GM12873 (cell line): ENCODE data around the gene CDH13.

Source experiments
- TF ChIP-seq, protein P1 (sequence below): IDR thresholded peaks from 2 replicates; pipeline ENCODE4 v1.5.1; 2012; ENCODE audit warnings: low read depth, mild to moderate bottlenecking, moderate library complexity, low read length, control low read depth; ENCODE audit not compliant: insufficient read depth; ENCODE audit errors: missing control alignments

CDH13 gene

DNA sequence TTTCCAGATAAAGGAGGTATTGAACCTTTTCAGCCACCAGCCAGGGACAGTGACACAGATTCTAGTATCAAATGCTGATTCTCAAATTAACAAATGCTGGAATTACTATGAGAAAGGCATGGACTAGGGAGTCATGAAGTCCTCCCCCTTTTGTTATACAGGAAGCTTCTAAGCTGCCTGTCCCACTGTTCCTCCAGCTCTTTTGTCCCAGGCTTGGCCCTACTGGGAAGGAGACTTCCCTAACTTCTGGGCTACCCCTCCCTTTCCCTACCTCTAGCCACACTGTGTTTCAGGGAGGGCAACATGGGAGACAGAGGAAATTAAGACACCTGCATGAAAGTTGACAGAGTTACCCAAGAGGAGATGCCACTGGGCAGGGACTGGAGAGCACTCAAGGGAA, 192.5 kb downstream of the CDH13 start:
- TF ChIP-seq, protein P1, sequence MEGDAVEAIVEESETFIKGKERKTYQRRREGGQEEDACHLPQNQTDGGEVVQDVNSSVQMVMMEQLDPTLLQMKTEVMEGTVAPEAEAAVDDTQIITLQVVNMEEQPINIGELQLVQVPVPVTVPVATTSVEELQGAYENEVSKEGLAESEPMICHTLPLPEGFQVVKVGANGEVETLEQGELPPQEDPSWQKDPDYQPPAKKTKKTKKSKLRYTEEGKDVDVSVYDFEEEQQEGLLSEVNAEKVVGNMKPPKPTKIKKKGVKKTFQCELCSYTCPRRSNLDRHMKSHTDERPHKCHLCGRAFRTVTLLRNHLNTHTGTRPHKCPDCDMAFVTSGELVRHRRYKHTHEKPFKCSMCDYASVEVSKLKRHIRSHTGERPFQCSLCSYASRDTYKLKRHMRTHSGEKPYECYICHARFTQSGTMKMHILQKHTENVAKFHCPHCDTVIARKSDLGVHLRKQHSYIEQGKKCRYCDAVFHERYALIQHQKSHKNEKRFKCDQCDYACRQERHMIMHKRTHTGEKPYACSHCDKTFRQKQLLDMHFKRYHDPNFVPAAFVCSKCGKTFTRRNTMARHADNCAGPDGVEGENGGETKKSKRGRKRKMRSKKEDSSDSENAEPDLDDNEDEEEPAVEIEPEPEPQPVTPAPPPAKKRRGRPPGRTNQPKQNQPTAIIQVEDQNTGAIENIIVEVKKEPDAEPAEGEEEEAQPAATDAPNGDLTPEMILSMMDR = no peak

DNA sequence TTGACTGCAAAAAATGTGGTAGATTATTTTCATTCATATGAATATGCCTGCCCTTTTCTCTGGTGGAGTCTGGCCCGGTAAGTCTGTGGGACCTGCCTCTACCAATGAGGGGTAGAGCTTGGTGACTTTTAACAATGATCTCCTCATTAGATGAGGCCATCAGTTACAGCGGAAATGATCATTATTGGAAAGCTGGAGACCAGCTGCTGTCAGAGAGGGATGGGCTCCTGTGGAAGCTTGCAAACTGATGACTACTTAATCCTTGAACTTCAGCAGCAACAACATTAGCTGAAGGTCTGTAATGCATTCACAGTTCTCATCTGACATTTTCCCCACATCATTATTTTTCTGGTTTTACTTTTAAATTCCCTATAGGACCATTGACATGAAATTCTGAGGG, 194.1 kb downstream of the CDH13 start:
- TF ChIP-seq, protein P1 = no peak

DNA sequence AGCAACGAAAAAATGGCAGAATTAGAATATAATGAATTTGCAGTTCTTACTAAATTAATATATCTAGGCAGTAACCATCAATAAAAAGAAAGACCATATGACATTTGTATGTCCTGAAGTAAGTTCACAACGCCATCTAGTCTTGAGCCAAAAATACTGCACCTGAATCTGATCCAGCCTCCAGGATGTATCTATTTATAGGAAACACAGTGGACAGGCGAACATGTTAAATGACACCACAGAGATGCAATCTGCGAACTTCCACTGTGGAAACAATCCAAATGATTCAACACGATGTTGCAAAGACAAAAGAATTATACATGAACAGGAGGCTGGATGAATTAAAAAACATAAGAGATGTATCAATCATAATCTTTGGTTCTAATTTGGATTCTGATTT, 197.6 kb downstream of the CDH13 start:
- TF ChIP-seq, protein P1 = no peak

DNA sequence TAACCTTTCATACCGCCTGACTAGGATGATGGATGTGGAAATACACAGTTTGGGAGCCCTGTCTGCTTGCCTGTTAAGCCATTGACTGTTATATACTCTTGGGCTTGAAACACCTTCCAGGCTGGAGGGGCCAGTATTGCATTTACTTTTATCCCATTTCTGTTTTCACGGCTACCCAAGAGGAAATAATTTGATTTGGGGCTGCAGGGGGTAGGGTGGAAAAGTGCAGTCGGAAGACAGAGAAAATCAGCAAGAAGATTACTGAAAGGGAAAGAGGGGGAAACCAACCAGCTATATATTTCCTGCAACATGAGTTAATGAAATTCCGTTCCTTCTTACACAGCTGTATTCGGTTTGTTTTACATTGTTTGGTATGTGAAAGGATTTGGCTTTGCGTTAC, 202.5 kb downstream of the CDH13 start:
- TF ChIP-seq, protein P1 = no peak

DNA sequence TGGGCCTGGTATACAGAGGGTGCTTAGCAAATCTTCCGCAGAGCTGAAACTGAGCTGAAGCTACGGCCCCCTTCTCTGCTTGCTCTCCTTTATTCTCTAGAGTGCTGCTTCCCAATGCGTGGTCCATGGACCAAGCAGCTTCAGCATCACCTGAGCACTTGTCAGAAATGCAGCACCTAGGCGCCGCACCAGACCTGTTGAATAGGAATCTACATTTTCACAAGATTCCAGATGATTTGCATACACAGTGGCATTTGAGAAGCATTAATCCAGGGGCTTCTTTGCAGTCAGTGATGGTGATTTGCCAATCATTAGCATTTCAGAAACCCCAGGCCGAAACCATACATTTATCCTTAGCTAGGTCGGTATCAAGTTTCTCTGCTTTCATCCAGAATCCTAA, 204.2 kb downstream of the CDH13 start:
- TF ChIP-seq, protein P1 = no peak

DNA sequence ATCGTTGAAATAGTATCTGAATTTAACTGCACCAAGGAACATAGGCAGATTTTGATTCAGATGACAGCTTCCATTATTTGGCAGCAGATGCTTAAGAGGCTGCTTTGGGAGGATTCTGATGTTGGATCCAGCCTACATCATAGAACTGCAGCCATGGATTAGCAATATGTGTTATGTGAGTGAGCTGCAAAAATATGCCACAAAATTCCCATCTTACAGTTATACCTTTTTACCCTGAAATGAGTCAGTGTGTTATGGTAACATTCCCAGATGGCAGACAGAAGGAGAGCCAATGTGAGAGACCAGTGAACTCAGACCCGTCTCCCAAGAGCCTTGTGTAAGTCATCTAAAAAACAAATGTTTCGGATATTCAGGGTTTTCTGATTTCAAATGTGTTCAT, 206.1 kb downstream of the CDH13 start:
- TF ChIP-seq, protein P1 = no peak

DNA sequence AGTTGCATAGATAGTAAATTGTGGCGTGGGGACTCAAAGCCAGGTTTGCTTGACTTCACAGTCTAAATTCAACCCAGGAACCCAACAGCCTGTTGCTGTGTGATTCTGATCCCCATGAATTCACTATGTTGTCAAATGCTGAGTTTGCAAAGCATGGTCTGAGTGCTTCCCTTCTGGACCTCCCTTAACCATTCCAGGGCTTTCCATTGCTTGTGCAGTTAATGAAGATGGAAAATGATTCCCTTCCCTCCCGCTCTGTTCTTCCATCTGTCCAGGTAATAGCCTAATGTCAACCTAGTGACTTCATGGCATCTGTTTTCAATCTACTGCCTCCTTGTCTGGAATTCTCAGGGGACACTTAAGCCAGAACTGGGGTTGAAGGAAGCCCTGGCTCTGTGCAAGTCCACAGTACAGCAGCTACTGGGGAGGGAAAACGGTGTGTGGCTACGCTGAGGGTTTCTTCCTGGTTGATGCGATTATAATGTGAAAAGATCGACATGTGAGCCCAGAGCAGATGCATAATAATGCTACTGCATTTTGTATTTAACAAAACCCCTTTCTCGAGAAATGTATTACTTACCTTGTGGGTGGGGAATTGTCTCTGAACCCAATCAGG, 206.7 kb downstream of the CDH13 start:
- TF ChIP-seq, protein P1 = no peak
